DOHH2 (cell line): Measurements from ENCODE around the gene TRPM2.
"Not testable (repeated sequence)": the region's sequence is repeated elsewhere in the genome, so short reads cannot be mapped to it uniquely, and the experiment has no call there.

Experiments used
- H3F3A ChIP-seq: fragments of 200-600 bp; sonication (generic), shearing (Covaris generic); 2 replicates; pipeline ENCODE4 v1.6.0; 2016; ENCODE audit warnings: antibody characterized with exemption, mild to moderate bottlenecking; ENCODE audit not compliant: control insufficient read depth, insufficient read depth
- H3K27ac ChIP-seq: fragments of 200-600 bp; sonication (generic); 2 replicates; pipeline ENCODE4 v1.5.1; 2014; ENCODE audit warnings: low read depth, mild to moderate bottlenecking, low read length, moderate library complexity
- H3K27me3 ChIP-seq: fragments of 200-600 bp; sonication (generic); 2 replicates; pipeline ENCODE4 v1.6.1; 2014; ENCODE audit warnings: mild to moderate bottlenecking, low read length, mixed read lengths; ENCODE audit not compliant: control insufficient read depth
- H3K36me3 ChIP-seq: fragments of 200-600 bp; sonication (generic); 2 replicates; pipeline ENCODE4 v1.6.1; 2014; ENCODE audit warnings: mild to moderate bottlenecking, low read length, moderate library complexity, mixed read lengths; ENCODE audit not compliant: control insufficient read depth
- H3K4me1 ChIP-seq: fragments of 200-600 bp; sonication (generic); 2 replicates; pipeline ENCODE4 v1.6.1; 2014; ENCODE audit warnings: mild to moderate bottlenecking, low read length, mixed read lengths; ENCODE audit not compliant: control insufficient read depth
- H3K4me2 ChIP-seq: fragments of 200-600 bp; sonication (generic); 2 replicates; pipeline ENCODE4 v1.6.0; 2014; ENCODE audit warnings: mild to moderate bottlenecking, low read length, moderate library complexity
- H3K4me3 ChIP-seq: fragments of 200-600 bp; sonication (generic); 2 replicates; pipeline ENCODE4 v1.5.1; 2014; ENCODE audit warnings: mild to moderate bottlenecking, low read length, mixed read lengths
- H3K79me2 ChIP-seq: fragments of 200-600 bp; sonication (generic); 2 replicates; pipeline ENCODE4 v1.6.1; 2014; ENCODE audit warnings: mild to moderate bottlenecking, low read length, mixed read lengths; ENCODE audit not compliant: control insufficient read depth
- H3K9me2 ChIP-seq: fragments of 200-600 bp; sonication (generic); replicated peaks from 2 replicates; pipeline ENCODE4 v1.6.1; 2014; ENCODE audit warnings: mild to moderate bottlenecking, low read length, mixed read lengths; ENCODE audit not compliant: control insufficient read depth
- H3K9me3 ChIP-seq: fragments of 200-600 bp; sonication (generic); 2 replicates; pipeline ENCODE4 v1.6.1; 2014; ENCODE audit warnings: antibody characterized with exemption, low read length, mixed read lengths; ENCODE audit not compliant: control insufficient read depth, insufficient read depth
- H4K20me1 ChIP-seq: fragments of 200-600 bp; sonication (generic); 2 replicates; pipeline ENCODE4 v1.6.0; 2014; ENCODE audit warnings: low read depth, mild to moderate bottlenecking, antibody characterized with exemption, low read length, moderate library complexity; ENCODE audit not compliant: control insufficient read depth, insufficient read depth
- CTCF ChIP-seq: fragments of 200-600 bp; sonication (generic); IDR thresholded peaks from one replicate; pipeline ENCODE4 v1.5.1; 2014; ENCODE audit warnings: antibody characterized with exemption, mild to moderate bottlenecking, low read depth, low read length; ENCODE audit not compliant: poor library complexity, severe bottlenecking
- EZH2phosphoT487 ChIP-seq: fragments of 200-600 bp; sonication (generic); IDR thresholded peaks from 2 replicates; pipeline ENCODE4 v1.6.1; 2017; ENCODE audit warnings: borderline replicate concordance, mild to moderate bottlenecking, antibody characterized with exemption, low read length, moderate library complexity, mixed read lengths

TRPM2 gene

GRCh38 chr21:44479556-44480199 lies 126.3 kb downstream of the TRPM2 start:
- H3K4me2 ChIP-seq, H3K9me3 ChIP-seq, H4K20me1 ChIP-seq, H3K9me2 ChIP-seq, H3K27me3 ChIP-seq, H3K36me3 ChIP-seq, H3K4me1 ChIP-seq, H3F3A ChIP-seq, H3K27ac ChIP-seq, H3K79me2 ChIP-seq, H3K4me3 ChIP-seq: not testable (repeated sequence)
- peak; percentile 43 for TF ChIP-seq CTCF

- no peak for TF ChIP-seq CTCF
- no peak for TF ChIP-seq EZH2phosphoT487
- Histone ChIP-seq H3K4me2 (no peak overlapping the region), H3K79me2 (no peaks in the 10 kb centered on the region), H3K27ac (no peak overlapping the region), H3K9me3 (no peaks in the 10 kb centered on the region), H3K9me2 (no peaks in the 10 kb centered on the region), H3F3A (no peaks in the 10 kb centered on the region), H3K27me3 (no peaks in the 10 kb centered on the region), H3K4me1 (no peaks in the 10 kb centered on the region), H3K4me3 (no peak overlapping the region), H4K20me1 (no peaks in the 10 kb centered on the region), H3K36me3 (no peaks in the 10 kb centered on the region)
Observed at GRCh38 chr21:44480200-44481053, 127.0 kb downstream of the TRPM2 start.

- Histone ChIP-seq H3K27ac (no peak overlapping the region), H3F3A (no peaks in the 10 kb centered on the region), H3K79me2 (no peaks in the 10 kb centered on the region), H3K9me2 (no peaks in the 10 kb centered on the region), H3K4me3 (no peak overlapping the region), H3K27me3 (no peaks in the 10 kb centered on the region), H4K20me1 (no peaks in the 10 kb centered on the region), H3K9me3 (no peaks in the 10 kb centered on the region), H3K4me2 (no peak overlapping the region), H3K4me1 (no peaks in the 10 kb centered on the region), H3K36me3 (no peaks in the 10 kb centered on the region)
- TF ChIP-seq CTCF = no peak
- TF ChIP-seq EZH2phosphoT487 = no peak
Observed at GRCh38 chr21:44482581-44483287, 129.3 kb downstream of the TRPM2 start.
